Smooth muscle cell (in vitro differentiated cells): ENCODE results near the gene SP3. TPM values are rescaled to one million over a fixed set of nuclear protein-coding genes. Genes with fewer than 3 reads are reported as not detected.
A peak's percentile ranks its signal among the peaks of the same experiment; 100 is the strongest.

Source experiments
- DNase-seq: peaks from one replicate; lab custom pipeline; 2025; ENCODE audit not compliant: unreplicated experiment; lab: John Stamatoyannopoulos, UW
- H2AFZ ChIP-seq: fragments of 200-600 bp; sonication (generic); 2 replicates; pipeline ENCODE4 v1.6.0; 2016; ENCODE audit warnings: antibody characterized with exemption, low read depth, mild to moderate bottlenecking
- H3F3A ChIP-seq: fragments of 200-600 bp; sonication (generic); 2 replicates; pipeline ENCODE4 v1.6.0; 2017; ENCODE audit warnings: antibody characterized with exemption, low read depth
- H3K27ac ChIP-seq: fragments of 200-600 bp; sonication (generic); 2 replicates; pipeline ENCODE4 v1.5.1; 2016; ENCODE audit warnings: low read depth, mild to moderate bottlenecking
- H3K27me3 ChIP-seq: fragments of 200-600 bp; sonication (generic); 2 replicates; pipeline ENCODE4 v1.6.1; 2016; ENCODE audit warnings: low read depth, mild to moderate bottlenecking
- H3K36me3 ChIP-seq: fragments of 200-600 bp; sonication (generic); 2 replicates; pipeline ENCODE4 v1.5.1; 2016; ENCODE audit warnings: low read depth
- H3K4me1 ChIP-seq: fragments of 200-600 bp; sonication (generic); 2 replicates; pipeline ENCODE4 v1.5.1; 2016; ENCODE audit warnings: low read depth
- H3K4me2 ChIP-seq: fragments of 200-600 bp; sonication (generic); 2 replicates; pipeline ENCODE4 v1.6.0; 2016; ENCODE audit warnings: mild to moderate bottlenecking
- H3K4me3 ChIP-seq: fragments of 200-600 bp; sonication (generic); 2 replicates; pipeline ENCODE4 v1.5.1; 2016; ENCODE audit warnings: mild to moderate bottlenecking
- H3K79me2 ChIP-seq: fragments of 200-600 bp; sonication (generic); 2 replicates; pipeline ENCODE4 v1.6.0; 2016; ENCODE audit warnings: low read depth, mild to moderate bottlenecking
- H3K9ac ChIP-seq: fragments of 200-600 bp; sonication (generic); 2 replicates; pipeline ENCODE4 v1.6.0; 2016; ENCODE audit warnings: low read depth
- H3K9me3 ChIP-seq: fragments of 200-600 bp; sonication (generic); replicated peaks from 2 replicates; pipeline ENCODE4 v1.5.1; 2016; ENCODE audit warnings: low read depth
- H4K20me1 ChIP-seq: fragments of 200-600 bp; sonication (generic); 2 replicates; pipeline ENCODE4 v1.6.0; 2016; ENCODE audit warnings: low read depth
- CTCF ChIP-seq: fragments of 200-600 bp; sonication (generic); IDR thresholded peaks from 2 replicates; pipeline ENCODE4 v1.5.1; 2017; ENCODE audit warnings: borderline replicate concordance, mild to moderate bottlenecking, antibody characterized with exemption; ENCODE audit not compliant: insufficient read depth, poor library complexity, severe bottlenecking
- WGBS: methylation state at CpG from one replicate; pipeline ENCODE4 v1.1.7; 2016; ENCODE audit warnings: low lambda C conversion rate; 5-methylcytosine and 5-hydroxymethylcytosine counted together
- polyA plus RNA-seq: library from polyadenylated mRNA; unstranded; fragments of >200 nt; fragmentation: Nextera tagmentation; extraction: Ambion mirVana; gene quantifications from 2 replicates; pipeline ENCODE4 v1.2.1, GENCODE V29; 2016
- total RNA-seq: library from RNA; depleted of rRNA; stranded (reverse); fragments of >200 nt; gene quantifications from 2 replicates; pipeline ENCODE4 v1.2.3, GENCODE V29; 2014

SP3 gene
- total and polyA plus RNA-seq, 2 experiments from 2014 or later: 24.5 to 84.5 TPM

DNA sequence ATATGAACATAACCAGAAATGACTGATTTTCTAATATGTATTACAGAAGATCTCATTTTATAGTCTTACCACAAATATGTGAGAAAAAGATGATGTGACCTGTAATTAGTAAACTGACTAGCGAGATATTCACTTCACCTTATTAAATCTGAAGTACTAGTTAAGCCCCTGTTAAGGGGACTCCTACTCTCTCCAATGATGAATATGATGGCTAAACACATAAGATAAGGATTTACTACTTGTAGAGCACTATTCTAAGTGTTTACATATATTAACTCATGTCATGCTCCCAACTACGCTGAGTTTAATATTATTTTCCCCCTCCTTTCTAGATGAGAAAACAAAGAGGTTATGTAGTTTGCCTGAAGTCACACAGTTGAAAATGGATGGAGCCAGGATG, 40.9 kb downstream of the SP3 start:
- H3K27ac ChIP-seq: no peak overlapping the region
- no peaks in the 10 kb centered on the region for H3K4me1 ChIP-seq
- no peak for DNase-seq
- no peak overlapping the region for H3K4me3 ChIP-seq
- H4K20me1 ChIP-seq: peaks cover 100% of the 10 kb centered on the region
- no peaks in the 10 kb centered on the region for H3F3A ChIP-seq
- no peak for TF ChIP-seq CTCF
- H3K27me3 ChIP-seq: no peaks in the 10 kb centered on the region
- no peak overlapping the region for H3K9ac ChIP-seq
- no peaks in the 10 kb centered on the region for H3K9me3 ChIP-seq
- peaks cover 100% of the 10 kb centered on the region for H3K79me2 ChIP-seq
- no peak overlapping the region for H2AFZ ChIP-seq
- no peak overlapping the region for H3K4me2 ChIP-seq
- WGBS: 81% methylated on average over 2 of the region's 2 CpGs
- H3K36me3 ChIP-seq: no peaks in the 10 kb centered on the region

DNA sequence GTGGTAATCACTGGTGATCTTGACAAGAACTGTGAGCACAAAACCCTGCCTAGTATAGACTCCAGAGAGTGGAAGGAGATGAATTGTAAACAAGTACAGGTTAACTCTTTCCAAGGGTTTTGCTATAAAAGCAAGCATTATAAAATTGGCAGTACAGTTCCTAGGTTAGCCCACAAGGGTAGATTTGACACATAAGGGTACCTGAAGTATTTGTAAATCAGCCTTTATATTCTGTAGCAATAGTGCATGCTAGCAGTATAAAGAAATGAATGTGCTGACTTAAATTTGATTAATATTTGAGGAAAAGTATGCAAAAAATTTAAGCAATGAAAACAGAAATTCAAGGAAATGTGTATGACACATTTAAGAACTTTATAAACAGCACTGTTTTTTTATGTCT, 42.4 kb downstream of the SP3 start:
- H3K9ac ChIP-seq: no peak overlapping the region
- H3K4me3 ChIP-seq: no peak overlapping the region
- H3K27me3 ChIP-seq: no peaks in the 10 kb centered on the region
- H3K9me3 ChIP-seq: no peaks in the 10 kb centered on the region
- TF ChIP-seq CTCF: no peak
- H2AFZ ChIP-seq: no peak overlapping the region
- peaks cover 100% of the 10 kb centered on the region for H4K20me1 ChIP-seq
- H3F3A ChIP-seq: no peaks in the 10 kb centered on the region
- no peak overlapping the region for H3K4me2 ChIP-seq
- H3K27ac ChIP-seq: no peak overlapping the region
- H3K4me1 ChIP-seq: no peaks in the 10 kb centered on the region
- no peak for DNase-seq
- H3K36me3 ChIP-seq: no peaks in the 10 kb centered on the region
- peaks cover 100% of the 10 kb centered on the region for H3K79me2 ChIP-seq

DNA sequence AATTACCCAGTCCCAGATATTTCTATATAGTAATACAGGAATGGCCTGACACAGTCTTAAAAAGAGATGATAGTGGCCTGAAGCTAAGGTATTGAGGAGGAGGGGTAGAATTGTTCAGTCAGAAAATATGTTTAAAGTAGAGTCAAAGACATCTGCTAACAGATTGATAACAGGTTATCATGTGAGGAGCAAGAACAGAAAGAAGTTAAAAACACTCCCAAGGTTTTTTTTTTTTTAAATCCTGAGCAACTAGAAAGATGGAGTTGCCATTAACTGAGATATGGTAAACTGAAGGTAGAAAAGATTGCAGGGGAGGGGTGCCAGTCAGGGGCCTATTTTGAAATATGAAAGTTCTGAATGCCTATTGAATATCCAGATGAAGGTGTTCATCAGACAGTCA, 43.1 kb downstream of the SP3 start:
- no peaks in the 10 kb centered on the region for H3K4me1 ChIP-seq
- peaks cover 100% of the 10 kb centered on the region for H4K20me1 ChIP-seq
- TF ChIP-seq CTCF: no peak
- H3K9ac ChIP-seq: no peak overlapping the region
- H3F3A ChIP-seq: no peaks in the 10 kb centered on the region
- H3K4me2 ChIP-seq: no peak overlapping the region
- peaks cover 100% of the 10 kb centered on the region for H3K79me2 ChIP-seq
- no peaks in the 10 kb centered on the region for H3K9me3 ChIP-seq
- no peak overlapping the region for H3K27ac ChIP-seq
- no peak overlapping the region for H2AFZ ChIP-seq
- DNase-seq: no peak
- H3K27me3 ChIP-seq: no peaks in the 10 kb centered on the region
- no peak overlapping the region for H3K4me3 ChIP-seq
- no peaks in the 10 kb centered on the region for H3K36me3 ChIP-seq

DNA sequence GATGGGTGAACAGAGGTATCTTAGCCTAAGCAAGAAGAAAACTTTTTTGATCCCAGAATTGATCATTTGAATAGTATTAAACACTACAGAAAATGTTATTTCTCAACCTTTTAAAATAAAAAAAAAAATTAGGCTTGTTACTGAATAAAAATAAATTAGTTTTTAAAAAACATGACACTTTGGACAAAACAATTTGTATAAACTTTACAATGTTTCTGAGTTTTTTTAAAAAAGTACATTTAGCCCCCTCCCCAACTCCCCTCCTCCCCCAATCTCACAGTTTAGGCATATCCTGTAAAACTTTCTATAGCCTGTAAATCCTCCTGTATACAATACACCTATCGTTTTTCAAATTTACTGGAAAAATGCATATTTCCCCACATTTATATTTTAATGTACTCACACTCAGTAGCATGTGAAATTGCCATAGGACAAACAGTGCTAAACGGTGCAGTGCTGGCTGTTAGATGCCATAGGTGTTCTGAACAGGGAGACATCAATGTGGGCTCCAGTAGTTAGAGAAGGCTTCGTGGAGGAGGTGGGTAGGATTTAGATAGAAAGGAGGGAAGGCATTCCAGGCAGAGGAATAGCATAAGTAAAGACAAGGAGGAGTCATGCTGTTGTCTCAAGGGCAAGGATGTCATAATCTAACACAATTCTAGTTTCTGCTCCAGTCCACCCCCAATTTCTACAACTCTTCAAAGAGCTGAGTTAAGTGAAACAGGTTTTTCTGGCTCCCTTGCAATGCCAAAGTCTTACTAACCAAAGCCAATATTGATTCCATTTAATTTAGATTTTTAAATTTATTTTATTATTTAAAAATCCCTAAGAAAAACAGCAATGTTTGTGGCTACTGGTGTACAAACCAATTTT, 50.9 kb downstream of the SP3 start:
- H3K79me2 ChIP-seq: peaks cover 44% of the 10 kb centered on the region
- WGBS: 85% methylated on average over 3 of the region's 3 CpGs
- no peak overlapping the region for H3K9ac ChIP-seq
- H3F3A ChIP-seq: no peaks in the 10 kb centered on the region
- no peaks in the 10 kb centered on the region for H3K27me3 ChIP-seq
- H2AFZ ChIP-seq: no peak overlapping the region
- TF ChIP-seq CTCF: no peak
- peaks cover 95% of the 10 kb centered on the region for H4K20me1 ChIP-seq
- H3K4me3 ChIP-seq: no peak overlapping the region
- H3K36me3 ChIP-seq: peaks cover 31% of the 10 kb centered on the region
- no peak overlapping the region for H3K4me2 ChIP-seq
- H3K4me1 ChIP-seq: no peaks in the 10 kb centered on the region
- DNase-seq: no peak
- no peaks in the 10 kb centered on the region for H3K9me3 ChIP-seq
- H3K27ac ChIP-seq: peak overlapping the region; percentile 14
